LoVo (cell line): ENCODE results near the gene KRR1.
"Not testable (repeated sequence)": the region's sequence is repeated elsewhere in the genome, so short reads cannot be mapped to it uniquely, and the experiment has no call there.

ENCODE experiments used
- DNase-seq: peaks from one replicate; pipeline ENCODE4 v3.0.0-alpha.2; 2016; ENCODE audit warnings: low spot score

Gene KRR1

GRCh38 chr12:75477137-75477536 is 34.3 kb downstream of the KRR1 start:
- DNase-seq: no peak

- DNase-seq: no peak
Measured at GRCh38 chr12:75476071-75476470, 35.3 kb downstream of the KRR1 start.

GRCh38 chr12:75474116-75474515 is 37.3 kb downstream of the KRR1 start:
- DNase-seq: no peak

GRCh38 chr12:75471902-75472890 is 39.2 kb downstream of the KRR1 start:
- DNase-seq: no peak

GRCh38 chr12:75460204-75460603 is 51.2 kb downstream of the KRR1 start:
- no peak for DNase-seq

GRCh38 chr12:75459755-75460154 is 51.7 kb downstream of the KRR1 start:
- DNase-seq: no peak

GRCh38 chr12:75457866-75458265 is 53.5 kb downstream of the KRR1 start:
- not testable (repeated sequence) for DNase-seq

GRCh38 chr12:75457191-75457590 is 54.2 kb downstream of the KRR1 start:
- DNase-seq: no peak

GRCh38 chr12:75455839-75456238 is 55.6 kb downstream of the KRR1 start:
- no peak for DNase-seq

GRCh38 chr12:75452675-75453330 is 58.6 kb downstream of the KRR1 start:
- DNase-seq: no peak

GRCh38 chr12:75447691-75448393 is 63.6 kb downstream of the KRR1 start:
- DNase-seq: no peak

GRCh38 chr12:75446857-75447256 is 64.6 kb downstream of the KRR1 start:
- no peak for DNase-seq

- not testable (repeated sequence) for DNase-seq
Measured at GRCh38 chr12:75445137-75445507, 66.3 kb downstream of the KRR1 start.

- no peak for DNase-seq
Measured at GRCh38 chr12:75444429-75445136, 66.8 kb downstream of the KRR1 start.

- DNase-seq: no peak
Measured at GRCh38 chr12:75443709-75444108, 67.7 kb downstream of the KRR1 start.

GRCh38 chr12:75442454-75442853 is 69.0 kb downstream of the KRR1 start:
- not testable (repeated sequence) for DNase-seq

GRCh38 chr12:75441687-75442449 is 69.5 kb downstream of the KRR1 start:
- not testable (repeated sequence) for DNase-seq
